Subcutaneous adipose tissue (tissue), 4 donors: ENCODE results near the gene LRRC42. TPM values are rescaled to one million over a fixed set of nuclear protein-coding genes. Genes with fewer than 3 reads are reported as not detected.

Source experiments
- total RNA-seq, 4 donors: library from RNA; depleted of rRNA; stranded (reverse); fragments of >200 nt; gene quantifications; one replicate each; pipeline ENCODE4 v1.1.0, GENCODE V29; 2016
- TF ChIP-seq, protein P1 (sequence below): fragments of 450-650 bp; IDR thresholded peaks from one replicate; pipeline ENCODE4 v1.5.1; 2016; ENCODE audit warnings: low read depth, mild to moderate bottlenecking, control low read depth, antibody characterized with exemption, moderate library complexity

The LRRC42 gene
- total RNA-seq, 4 donors from 2014 or later: 9.6 to 19.4 (median 15.3) TPM

GRCh38 chr1:53957194-53957818, 11.2 kb downstream of the LRRC42 start:
- TF ChIP-seq, protein P1, sequence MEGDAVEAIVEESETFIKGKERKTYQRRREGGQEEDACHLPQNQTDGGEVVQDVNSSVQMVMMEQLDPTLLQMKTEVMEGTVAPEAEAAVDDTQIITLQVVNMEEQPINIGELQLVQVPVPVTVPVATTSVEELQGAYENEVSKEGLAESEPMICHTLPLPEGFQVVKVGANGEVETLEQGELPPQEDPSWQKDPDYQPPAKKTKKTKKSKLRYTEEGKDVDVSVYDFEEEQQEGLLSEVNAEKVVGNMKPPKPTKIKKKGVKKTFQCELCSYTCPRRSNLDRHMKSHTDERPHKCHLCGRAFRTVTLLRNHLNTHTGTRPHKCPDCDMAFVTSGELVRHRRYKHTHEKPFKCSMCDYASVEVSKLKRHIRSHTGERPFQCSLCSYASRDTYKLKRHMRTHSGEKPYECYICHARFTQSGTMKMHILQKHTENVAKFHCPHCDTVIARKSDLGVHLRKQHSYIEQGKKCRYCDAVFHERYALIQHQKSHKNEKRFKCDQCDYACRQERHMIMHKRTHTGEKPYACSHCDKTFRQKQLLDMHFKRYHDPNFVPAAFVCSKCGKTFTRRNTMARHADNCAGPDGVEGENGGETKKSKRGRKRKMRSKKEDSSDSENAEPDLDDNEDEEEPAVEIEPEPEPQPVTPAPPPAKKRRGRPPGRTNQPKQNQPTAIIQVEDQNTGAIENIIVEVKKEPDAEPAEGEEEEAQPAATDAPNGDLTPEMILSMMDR: no peak

DNA sequence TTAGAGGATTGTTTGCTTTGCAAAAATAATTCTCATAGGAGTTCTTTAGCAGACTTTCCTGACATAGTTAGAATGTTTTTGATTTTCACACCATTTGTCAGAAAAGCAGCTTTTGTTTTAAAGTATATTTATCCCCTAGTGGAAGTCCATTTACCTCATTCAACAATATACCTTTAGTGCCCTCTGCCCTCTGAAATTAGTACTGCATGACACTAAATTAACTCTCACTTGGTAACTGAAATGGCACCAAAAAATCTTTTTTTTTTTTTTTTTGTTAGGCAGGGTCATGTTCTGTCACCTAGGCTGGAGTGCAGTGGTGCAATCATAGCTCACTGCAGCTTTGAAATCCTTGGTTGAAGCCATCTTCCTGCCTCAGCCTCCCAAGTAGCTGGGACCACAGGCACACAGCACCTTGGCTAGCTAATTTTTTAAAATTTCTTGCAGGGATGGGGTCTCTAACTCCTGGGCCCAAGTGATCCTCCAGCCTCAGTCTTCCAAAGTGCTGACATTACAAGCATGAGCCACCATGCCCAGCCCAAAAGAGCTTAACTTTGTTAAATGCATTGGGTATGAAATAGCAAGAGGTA, 13.6 kb downstream of the LRRC42 start:
- TF ChIP-seq, protein P1: no peak

DNA sequence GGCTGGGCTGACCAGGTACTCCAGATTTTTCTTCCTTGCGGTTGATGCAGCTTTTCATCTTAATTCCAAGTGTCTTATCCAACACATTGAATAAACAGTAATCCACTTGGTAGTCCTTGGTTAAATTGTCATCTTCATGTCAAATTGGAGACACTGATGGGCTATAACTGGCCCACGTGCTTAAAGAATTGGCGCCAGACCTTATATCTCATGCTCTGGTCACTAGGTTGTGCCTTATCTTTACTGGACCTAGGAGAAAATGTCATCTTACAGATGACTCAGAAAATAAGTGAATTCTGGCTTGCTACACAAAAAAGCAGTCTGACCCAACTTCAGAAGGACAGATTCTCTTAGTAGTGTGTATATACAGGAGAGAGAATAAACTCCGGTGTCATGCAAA, 16.2 kb downstream of the LRRC42 start:
- TF ChIP-seq, protein P1: no peak

DNA sequence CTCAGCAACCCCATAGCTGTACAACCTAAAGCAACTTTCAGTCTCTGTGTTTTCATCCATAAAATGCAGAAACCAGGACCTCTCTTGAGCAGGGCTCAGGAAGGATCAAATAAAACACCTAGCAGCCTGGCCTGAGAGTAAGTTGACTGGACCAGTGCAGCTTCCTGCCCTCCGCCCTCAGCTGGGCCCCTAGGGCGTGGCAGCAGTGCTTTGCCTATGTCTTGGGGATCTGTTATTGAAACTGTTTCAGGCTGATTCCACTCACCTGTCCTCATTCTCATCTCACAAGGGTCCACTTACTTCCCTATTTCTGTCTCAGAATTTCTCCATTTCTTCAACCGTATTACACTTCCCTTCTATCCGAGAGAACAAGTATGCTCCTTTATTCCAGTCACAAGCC, 17.3 kb downstream of the LRRC42 start:
- TF ChIP-seq, protein P1: no peak

DNA sequence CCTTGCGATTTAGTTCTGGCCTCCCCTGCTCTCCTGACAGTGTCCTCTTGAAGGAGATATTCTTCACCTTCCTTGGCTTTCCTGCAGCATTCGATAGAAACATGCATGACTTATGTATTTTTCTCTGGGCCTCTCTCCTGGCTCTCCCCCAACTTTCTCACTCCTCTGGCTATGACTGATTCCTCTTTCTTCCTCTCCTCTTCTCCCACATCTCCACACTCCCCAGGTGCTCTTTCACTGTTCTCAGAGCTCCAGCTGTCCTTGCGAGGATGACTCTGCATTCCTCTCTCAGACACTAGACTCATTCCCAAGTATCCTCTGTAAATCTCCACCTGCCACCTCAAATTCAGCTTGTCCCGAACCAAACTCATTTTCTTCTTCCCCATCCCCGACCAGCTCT, 18.0 kb downstream of the LRRC42 start:
- TF ChIP-seq, protein P1: no peak

DNA sequence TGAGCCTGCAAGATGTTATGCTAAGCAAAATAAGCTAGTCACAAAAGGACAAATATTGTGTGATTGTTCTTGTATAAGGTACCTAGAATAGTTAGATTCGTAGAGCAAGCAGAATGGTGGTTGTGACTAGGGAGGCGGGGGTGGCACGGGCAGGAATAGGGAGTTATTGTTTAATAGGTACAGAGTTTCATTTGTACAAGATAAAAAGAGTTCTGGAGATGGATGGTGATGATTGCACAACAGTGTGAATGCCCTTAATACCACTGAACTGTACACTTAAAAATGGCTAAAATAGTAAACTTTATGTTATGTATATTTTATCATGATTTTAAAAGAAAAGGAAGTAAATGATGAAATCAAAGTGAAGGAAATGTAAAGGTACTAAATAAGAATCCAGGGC, 20.6 kb downstream of the LRRC42 start:
- TF ChIP-seq, protein P1: no peak

DNA sequence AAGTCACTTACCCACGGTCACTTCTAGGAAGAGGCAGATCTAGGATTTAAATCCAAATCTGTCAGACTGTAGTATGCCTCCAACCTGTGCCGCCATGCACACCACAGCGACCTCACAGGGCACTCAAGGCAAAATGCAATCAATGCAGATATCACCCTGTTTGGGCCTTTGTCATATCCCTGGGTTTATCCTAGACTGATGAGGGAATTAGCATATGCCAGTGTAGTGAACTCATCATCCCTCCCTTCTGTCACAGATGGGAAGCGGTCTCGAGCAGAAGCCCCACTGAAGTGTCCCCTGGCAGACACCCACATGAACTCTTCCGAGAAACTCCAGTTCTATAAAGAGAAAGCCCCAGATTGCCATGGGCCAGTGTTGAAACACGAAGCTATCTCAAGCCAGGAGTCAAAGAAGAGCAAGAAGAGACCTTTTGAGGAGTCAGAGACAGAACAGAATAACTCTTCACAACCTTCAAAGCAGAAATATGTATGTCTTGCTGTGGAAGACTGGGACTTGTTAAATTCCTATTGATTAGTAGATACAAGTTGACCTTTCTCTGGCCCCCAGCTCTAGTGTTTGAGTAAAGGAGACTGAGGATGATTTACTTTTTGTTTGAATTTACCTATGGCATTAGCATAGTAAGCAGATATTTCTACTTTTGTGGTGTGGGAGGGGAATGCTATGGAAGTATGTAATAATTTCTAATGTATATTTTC, 21.4 kb downstream of the LRRC42 start:
- TF ChIP-seq, protein P1: no peak
